WTC11 (cell line): Measurements from ENCODE around the gene SCN8A.

ENCODE experiments used
- CTCF ChIP-seq: fragments of 200-600 bp; IDR thresholded peaks from 2 replicates; pipeline ENCODE4 v1.8.0; 2022; ENCODE audit warnings: antibody characterized with exemption
- E2F1 ChIP-seq: sonication (generic); formaldehyde crosslinking; IDR thresholded peaks from 2 replicates; pipeline ENCODE4 v1.8.0; 2022; ENCODE audit warnings: mild to moderate bottlenecking, missing genetic modification reagents
- ELF4 ChIP-seq: sonication (generic); formaldehyde crosslinking; IDR thresholded peaks from 2 replicates; pipeline ENCODE4 v1.8.1; 2022; ENCODE audit warnings: low read depth, mild to moderate bottlenecking, moderate library complexity, missing genetic modification reagents
- ESRRA ChIP-seq: sonication (generic); formaldehyde crosslinking; IDR thresholded peaks from 2 replicates; pipeline ENCODE4 v1.8.1; 2022; ENCODE audit warnings: mild to moderate bottlenecking, missing genetic modification reagents, borderline replicate concordance
- FOXK1 ChIP-seq: sonication (generic); formaldehyde crosslinking; IDR thresholded peaks from 2 replicates; pipeline ENCODE4 v1.8.0; 2022; ENCODE audit warnings: mild to moderate bottlenecking, moderate library complexity, missing genetic modification reagents
- IRF1 ChIP-seq: sonication (generic); formaldehyde crosslinking; IDR thresholded peaks from 2 replicates; pipeline ENCODE4 v1.8.0; 2023; ENCODE audit warnings: missing genetic modification reagents
- MAX ChIP-seq: sonication (generic); formaldehyde crosslinking; IDR thresholded peaks from 2 replicates; pipeline ENCODE4 v1.8.0; 2022; ENCODE audit warnings: mild to moderate bottlenecking, missing genetic modification reagents
- MYBL2 ChIP-seq: sonication (generic); formaldehyde crosslinking; IDR thresholded peaks from 2 replicates; pipeline ENCODE4 v1.8.1; 2023; ENCODE audit warnings: mild to moderate bottlenecking, moderate library complexity, missing genetic modification reagents
- SP1 ChIP-seq: sonication (generic); formaldehyde crosslinking; conservative IDR thresholded peaks from 2 replicates; pipeline ENCODE4 v1.8.1; 2022; ENCODE audit warnings: missing genetic modification reagents
- TEAD4 ChIP-seq: sonication (generic); formaldehyde crosslinking; IDR thresholded peaks from 2 replicates; pipeline ENCODE4 v1.8.0; 2022; ENCODE audit warnings: mild to moderate bottlenecking, missing genetic modification reagents
- USF1 ChIP-seq: sonication (generic); formaldehyde crosslinking; IDR thresholded peaks from 2 replicates; pipeline ENCODE4 v1.8.0; 2022; ENCODE audit warnings: mild to moderate bottlenecking, missing genetic modification reagents
- ZNF416 ChIP-seq: fragments of 250-450 bp; sonication (Bioruptor Pico); IDR thresholded peaks from 2 replicates; pipeline ENCODE4 v1.9.0; 2021; ENCODE audit warnings: mild to moderate bottlenecking, inconsistent platforms

- TF ChIP-seq USF1 (no peak), CTCF (no peak), TEAD4 (CRISPR knock-in tag) (no peak), IRF1 (CRISPR knock-in tag) (no peak), ZNF416 (CRISPR knock-in tag) (no peak), FOXK1 (CRISPR knock-in tag) (no peak), ELF4 (CRISPR knock-in tag) (no peak), MYBL2 (CRISPR knock-in tag) (no peak), MAX (CRISPR knock-in tag) (no peak), SP1 (no peak), E2F1 (CRISPR knock-in tag) (no peak), ESRRA (no peak)
Observed at GRCh38 chr12:51755251-51755650, 164.2 kb downstream of the SCN8A start.
